Left ventricle myocardium inferior (tissue), 1 donor: ENCODE results near the gene SPP1. TPM values are rescaled to one million over a fixed set of nuclear protein-coding genes. Genes with fewer than 3 reads are reported as not detected.
A peak's percentile ranks its signal among the peaks of the same experiment; 100 is the strongest.

Source experiments
- DNase-seq: peaks from one replicate; pipeline ENCODE4 v3.0.0-alpha.2; 2020
- H3K27ac ChIP-seq: fragments of 200-600 bp; replicated peaks from 2 replicates; pipeline ENCODE4 v1.8.0; 2021
- H3K27me3 ChIP-seq: fragments of 200-600 bp; 2 replicates; pipeline ENCODE4 v1.8.0; 2021; ENCODE audit warnings: low read depth
- H3K36me3 ChIP-seq: fragments of 200-600 bp; 2 replicates; pipeline ENCODE4 v1.8.0; 2021
- H3K4me1 ChIP-seq: fragments of 200-600 bp; 2 replicates; pipeline ENCODE4 v1.8.0; 2021
- H3K4me3 ChIP-seq: fragments of 200-600 bp; 2 replicates; pipeline ENCODE4 v1.8.0; 2021; ENCODE audit warnings: mild to moderate bottlenecking, moderate library complexity
- H3K9me3 ChIP-seq: fragments of 200-600 bp; replicated peaks from 2 replicates; pipeline ENCODE4 v1.8.0; 2021
- CTCF ChIP-seq: fragments of 200-600 bp; IDR thresholded peaks from 2 replicates; pipeline ENCODE4 v1.8.0; 2021; ENCODE audit warnings: antibody characterized with exemption, mild to moderate bottlenecking, borderline replicate concordance
- intact Hi-C: fragments of 100-400 bp; cut with micrococcal nuclease; formaldehyde crosslinking; loops from one replicate; pipeline ENCODE4 v1.11.0; 2022
- total RNA-seq: library from RNA; stranded (reverse); fragmentation: NEBNext Ultra II Directional; extraction: Animal tissue kit (Norgen Biotek cat#: 25700); gene quantifications from one replicate; pipeline ENCODE4 v1.2.1, GENCODE V29; 2021
- donor health status: DM: no; HTN: yes; CAD: no; lungs with severe emphysema.

SPP1 gene
- total RNA-seq, 1 donor from 2014 or later = 3.7 TPM

GRCh38 chr4:87982036-87982435 lies 6.5 kb downstream of the SPP1 start:
- DNase-seq = no peak
- Histone ChIP-seq H3K4me1 (no peaks in the 10 kb centered on the region), H3K9me3 (no peaks in the 10 kb centered on the region), H3K36me3 (no peaks in the 10 kb centered on the region), H3K27me3 (peaks cover 18% of the 10 kb centered on the region), H3K4me3 (no peak overlapping the region), H3K27ac (no peak overlapping the region)
- TF ChIP-seq CTCF = no peak
- intact Hi-C loops = no loop called here

GRCh38 chr4:87982446-87983010 lies 7.0 kb downstream of the SPP1 start:
- intact Hi-C loops = no loop called here
- Histone ChIP-seq H3K27ac (no peak overlapping the region), H3K27me3 (peaks cover 23% of the 10 kb centered on the region), H3K4me1 (no peaks in the 10 kb centered on the region), H3K9me3 (no peaks in the 10 kb centered on the region), H3K4me3 (no peak overlapping the region), H3K36me3 (no peaks in the 10 kb centered on the region)
- no peak for TF ChIP-seq CTCF
- DNase-seq = no peak

- no peaks in the 10 kb centered on the region for H3K9me3 ChIP-seq
- intact Hi-C loops = no loop called here
- TF ChIP-seq CTCF = no peak
- H3K36me3 ChIP-seq = no peaks in the 10 kb centered on the region
- no peak overlapping the region for H3K4me3 ChIP-seq
- DNase-seq = no peak
- H3K27ac ChIP-seq = no peak overlapping the region
- no peaks in the 10 kb centered on the region for H3K4me1 ChIP-seq
- H3K27me3 ChIP-seq = peaks cover 20% of the 10 kb centered on the region
These were observed 8.5 kb downstream of the SPP1 start for GRCh38 chr4:87983996-87984395.

GRCh38 chr4:87985097-87985886 lies 9.8 kb downstream of the SPP1 start:
- intact Hi-C loops = no loop called here
- Histone ChIP-seq H3K36me3 (no peaks in the 10 kb centered on the region), H3K4me1 (no peaks in the 10 kb centered on the region), H3K27ac (no peak overlapping the region), H3K4me3 (no peak overlapping the region), H3K9me3 (no peaks in the 10 kb centered on the region), H3K27me3 (peaks cover 9% of the 10 kb centered on the region)
- peak; percentile 55 for DNase-seq
- peak; percentile 56 for TF ChIP-seq CTCF

- no peak overlapping the region for H3K27ac ChIP-seq
- no peak for DNase-seq
- intact Hi-C loops = no loop called here
- H3K36me3 ChIP-seq = no peaks in the 10 kb centered on the region
- H3K9me3 ChIP-seq = no peaks in the 10 kb centered on the region
- no peaks in the 10 kb centered on the region for H3K4me1 ChIP-seq
- peaks cover 9% of the 10 kb centered on the region for H3K27me3 ChIP-seq
- H3K4me3 ChIP-seq = no peak overlapping the region
- no peak for TF ChIP-seq CTCF
These were observed 10.3 kb downstream of the SPP1 start for GRCh38 chr4:87985887-87986200.
